Measurements from ENCODE around the gene LBX2.

The LBX2 gene

GRCh38 chr2:74526649-74527230 is 27.3 kb upstream of the LBX2 start:
- in situ Hi-C loops (cut with HindIII; ENCODE audit: low sequenced_read_pairs), result no loop called here

- in situ Hi-C loops (cut with HindIII; ENCODE audit: low sequenced_read_pairs), result no loop called here
These were observed 26.6 kb upstream of the LBX2 start, which contains the start of gene DQX1 for GRCh38 chr2:74525717-74526648. Gene DQX1 (minus strand): TSS chr2:74526231. CDS start chr2:74525729, 502 bp downstream.

- in situ Hi-C loops (cut with HindIII; ENCODE audit: low sequenced_read_pairs), result no loop called here
These were observed 25.7 kb upstream of the LBX2 start for GRCh38 chr2:74524955-74525716.

GRCh38 chr2:74524005-74524404 is 24.6 kb upstream of the LBX2 start:
- in situ Hi-C loops (cut with HindIII; ENCODE audit: low sequenced_read_pairs), result no loop called here

DNA sequence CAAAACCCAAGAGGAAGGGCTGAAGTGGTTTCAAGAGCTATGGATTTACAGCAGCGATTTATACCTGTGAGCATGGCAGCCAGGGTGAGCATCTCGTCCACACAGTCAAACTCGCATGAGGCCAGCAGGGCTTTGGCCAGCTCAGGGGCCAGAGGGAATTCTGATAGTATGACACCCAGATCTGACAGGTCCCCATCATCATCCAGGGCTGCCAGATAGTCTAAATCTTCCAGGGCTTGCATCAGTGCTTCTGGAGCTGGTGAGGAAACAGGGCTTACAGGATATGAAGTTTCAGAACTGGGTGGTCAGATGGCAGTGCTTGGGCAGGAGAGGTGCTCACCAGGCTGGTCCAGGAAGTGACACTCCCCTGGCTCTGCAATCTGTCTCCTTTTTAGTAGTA is 23.1 kb upstream of the LBX2 start:
- in situ Hi-C loops (cut with HindIII; ENCODE audit: low sequenced_read_pairs), result no loop called here

- in situ Hi-C loops (cut with HindIII; ENCODE audit: low sequenced_read_pairs), result no loop called here
These were observed 17.2 kb upstream of the LBX2 start for GRCh38 chr2:74516650-74517049.

DNA sequence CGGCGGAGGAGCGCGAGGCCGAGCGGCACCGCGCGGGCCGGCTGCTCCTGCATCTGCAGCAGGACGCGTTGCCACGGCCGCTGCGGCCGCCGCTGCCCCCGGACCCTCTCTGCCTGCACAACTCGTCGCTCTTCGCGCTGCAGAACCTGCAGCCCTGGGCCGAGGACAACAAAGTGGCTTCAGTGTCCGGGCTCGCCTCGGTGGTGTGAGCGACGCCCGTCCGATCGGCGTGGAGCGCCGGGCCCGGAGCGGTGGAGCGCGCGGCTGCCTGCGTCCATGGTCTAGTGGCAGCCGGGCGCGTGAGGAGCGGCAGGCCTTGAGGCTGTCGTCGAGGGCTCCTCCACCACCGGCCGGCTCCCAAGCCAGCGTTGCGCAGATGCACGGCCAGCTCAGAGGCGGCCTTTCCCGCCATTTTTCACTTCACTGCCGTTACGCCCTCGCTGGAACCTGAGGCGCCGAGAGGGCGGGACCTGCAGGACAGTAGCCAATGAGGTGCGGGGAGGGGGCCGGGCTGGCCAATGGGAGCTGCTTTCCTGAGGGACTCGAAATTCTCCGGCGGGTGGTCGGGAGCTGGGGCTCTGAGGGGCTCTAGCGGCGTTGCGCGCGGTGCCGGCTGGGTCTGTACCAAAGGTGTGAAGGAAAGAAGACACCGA is 16.7 kb upstream of the LBX2 start:
- in situ Hi-C loops (cut with HindIII; ENCODE audit: low sequenced_read_pairs), result no loop called here

DNA sequence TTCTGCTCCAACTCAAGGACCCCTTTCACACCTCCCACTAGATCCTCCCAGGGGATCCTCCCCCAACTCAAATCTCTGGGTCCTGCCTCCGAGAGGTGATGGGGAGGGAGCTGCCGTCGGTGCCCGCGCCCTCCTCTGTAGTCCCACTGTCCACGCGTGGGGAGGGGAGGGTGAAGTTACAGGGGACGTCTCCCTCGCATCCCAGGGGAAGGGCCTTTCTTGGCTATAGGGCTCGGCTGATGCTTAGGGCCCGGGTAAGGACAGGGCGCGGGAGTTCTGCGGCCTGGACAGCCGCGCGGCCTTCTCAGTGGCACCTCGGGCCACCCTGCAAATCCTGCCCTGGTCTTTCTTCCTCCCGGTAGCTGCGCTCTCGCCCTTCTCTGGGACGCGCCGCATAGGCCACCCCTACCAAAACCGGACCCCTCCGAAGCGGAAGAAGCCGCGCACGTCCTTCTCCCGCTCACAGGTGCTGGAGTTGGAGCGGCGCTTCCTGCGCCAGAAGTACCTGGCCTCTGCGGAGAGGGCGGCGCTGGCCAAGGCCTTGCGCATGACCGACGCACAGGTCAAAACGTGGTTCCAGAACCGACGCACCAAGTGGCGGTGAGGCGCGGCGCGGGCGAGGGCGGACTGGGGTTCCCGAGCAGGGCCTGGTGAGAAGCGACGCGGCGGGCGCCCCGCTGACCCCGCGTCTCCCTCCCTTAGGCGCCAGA is 16.0 kb upstream of the LBX2 start:
- in situ Hi-C loops (cut with HindIII; ENCODE audit: low sequenced_read_pairs), result no loop called here

GRCh38 chr2:74514368-74515270 is 15.2 kb upstream of the LBX2 start, which contains the start of gene TLX2:
Gene TLX2 (plus strand): TSS chr2:74514450. CDS start chr2:74514807, 357 bp downstream.
- in situ Hi-C loops (cut with HindIII; ENCODE audit: low sequenced_read_pairs), result no loop called here

DNA sequence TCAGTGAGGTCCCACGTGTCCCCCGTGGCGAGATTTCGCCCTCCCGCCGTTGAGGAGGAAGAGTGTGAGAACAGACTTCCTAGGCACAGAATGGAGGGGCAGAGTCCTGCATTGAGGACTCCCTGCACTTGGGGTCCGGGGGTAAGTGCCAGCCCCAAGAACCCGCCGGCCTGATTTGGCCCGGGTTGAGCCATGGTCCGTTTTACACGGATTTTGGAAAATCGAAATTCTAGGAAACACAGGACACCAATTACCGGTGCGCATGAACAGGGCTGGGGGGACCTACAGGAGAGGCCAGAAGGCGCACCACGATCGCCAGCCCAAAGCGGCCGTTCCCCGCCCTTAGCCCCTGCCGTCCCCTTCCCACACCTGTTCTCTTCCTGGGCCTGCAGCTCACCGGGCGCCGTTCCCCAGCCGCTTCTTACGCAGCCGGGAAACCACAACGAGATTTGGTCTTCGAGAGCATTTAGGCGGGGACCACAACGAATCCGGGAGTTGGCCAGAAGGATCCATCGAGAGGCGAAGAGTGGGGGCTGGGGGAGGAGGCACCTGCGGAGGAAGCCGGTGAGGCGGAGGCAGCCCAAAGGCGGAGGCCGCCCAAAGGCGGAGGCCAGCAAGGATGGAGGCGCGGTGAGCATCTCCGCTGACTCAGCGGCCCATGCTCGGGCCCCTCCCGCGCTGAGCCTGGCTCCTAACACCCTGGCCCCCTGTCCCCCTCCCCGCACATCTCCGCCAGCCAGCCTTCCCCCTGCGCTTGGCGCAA is 14.4 kb upstream of the LBX2 start:
- in situ Hi-C loops (cut with HindIII; ENCODE audit: low sequenced_read_pairs), result no loop called here

- in situ Hi-C loops (cut with HindIII; ENCODE audit: low sequenced_read_pairs), result no loop called here
These were observed 13.6 kb upstream of the LBX2 start for GRCh38 chr2:74512744-74513604.

DNA sequence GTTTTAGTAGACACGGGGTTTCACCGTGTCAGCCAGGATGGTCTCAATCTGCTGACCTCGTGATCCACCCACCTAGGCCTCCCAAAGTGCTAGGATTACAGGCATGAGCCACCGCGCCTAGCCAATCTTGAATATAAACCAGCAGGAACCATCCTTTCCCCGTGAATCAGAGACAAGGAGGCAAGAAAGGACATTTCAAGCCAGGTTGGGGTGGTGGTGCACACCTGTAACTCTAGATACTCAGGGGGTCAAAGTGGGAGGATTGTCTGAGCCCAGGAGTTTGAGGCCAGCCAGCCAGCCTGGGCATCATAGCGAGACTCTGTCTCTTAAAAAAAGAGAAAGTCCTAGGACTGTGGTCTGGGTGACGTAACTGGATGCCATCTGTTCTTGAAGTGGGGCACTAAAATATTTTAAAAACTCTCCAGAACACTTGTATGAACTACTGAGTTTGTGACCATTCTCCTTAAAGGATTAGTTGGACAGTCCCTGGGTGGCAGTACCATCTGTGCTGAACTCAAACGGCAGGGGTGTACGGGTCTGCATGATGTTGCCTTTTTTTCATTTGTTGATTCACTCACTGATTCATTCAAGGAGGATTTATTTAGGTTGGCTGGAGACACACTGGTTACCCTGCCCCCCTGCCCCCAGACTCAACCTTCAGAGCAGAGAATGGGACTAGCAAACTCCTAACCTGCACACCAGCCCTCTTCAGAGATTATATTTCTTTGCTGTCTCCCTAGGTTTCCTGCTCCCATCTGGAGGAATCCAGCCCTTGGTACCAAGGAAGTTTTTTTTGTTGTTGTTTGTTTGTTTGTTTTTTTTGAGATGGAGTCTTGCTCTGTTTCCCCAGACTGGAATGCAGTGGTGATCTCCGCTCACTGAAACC is 11.9 kb upstream of the LBX2 start:
- in situ Hi-C loops (cut with HindIII; ENCODE audit: low sequenced_read_pairs), result no loop called here

GRCh38 chr2:74510272-74510671 is 10.9 kb upstream of the LBX2 start:
- in situ Hi-C loops (cut with HindIII; ENCODE audit: low sequenced_read_pairs), result no loop called here

DNA sequence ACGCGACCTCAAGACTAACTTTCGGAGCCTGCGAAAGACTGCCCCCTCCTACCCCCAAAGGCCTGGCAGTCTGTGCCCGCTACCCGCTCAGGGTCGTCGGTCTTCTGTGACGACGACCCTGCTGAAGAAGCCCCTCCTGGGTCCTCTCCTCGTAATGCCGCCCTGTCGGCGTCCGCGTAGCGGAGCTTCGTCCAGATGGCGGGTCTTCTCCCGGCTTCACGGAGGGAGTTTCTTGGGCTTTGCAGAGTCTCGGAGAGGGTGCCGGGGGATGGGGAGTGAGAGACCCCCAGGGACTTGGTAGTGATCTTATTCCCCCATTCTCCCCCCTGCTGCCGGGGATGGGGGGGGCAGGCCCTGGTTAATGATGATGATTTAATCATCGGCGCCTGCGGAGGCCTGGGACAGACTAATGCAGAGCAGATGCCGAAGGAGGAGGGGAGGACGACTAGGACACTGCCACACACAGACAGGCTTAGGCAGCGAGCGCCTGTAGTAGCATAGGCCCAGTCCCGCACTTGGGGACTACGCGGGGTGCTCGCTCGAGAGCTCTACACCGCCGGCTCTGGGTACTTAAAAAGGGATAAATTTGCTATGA is 8.6 kb upstream of the LBX2 start:
- in situ Hi-C loops (cut with HindIII; ENCODE audit: low sequenced_read_pairs), result no loop called here

DNA sequence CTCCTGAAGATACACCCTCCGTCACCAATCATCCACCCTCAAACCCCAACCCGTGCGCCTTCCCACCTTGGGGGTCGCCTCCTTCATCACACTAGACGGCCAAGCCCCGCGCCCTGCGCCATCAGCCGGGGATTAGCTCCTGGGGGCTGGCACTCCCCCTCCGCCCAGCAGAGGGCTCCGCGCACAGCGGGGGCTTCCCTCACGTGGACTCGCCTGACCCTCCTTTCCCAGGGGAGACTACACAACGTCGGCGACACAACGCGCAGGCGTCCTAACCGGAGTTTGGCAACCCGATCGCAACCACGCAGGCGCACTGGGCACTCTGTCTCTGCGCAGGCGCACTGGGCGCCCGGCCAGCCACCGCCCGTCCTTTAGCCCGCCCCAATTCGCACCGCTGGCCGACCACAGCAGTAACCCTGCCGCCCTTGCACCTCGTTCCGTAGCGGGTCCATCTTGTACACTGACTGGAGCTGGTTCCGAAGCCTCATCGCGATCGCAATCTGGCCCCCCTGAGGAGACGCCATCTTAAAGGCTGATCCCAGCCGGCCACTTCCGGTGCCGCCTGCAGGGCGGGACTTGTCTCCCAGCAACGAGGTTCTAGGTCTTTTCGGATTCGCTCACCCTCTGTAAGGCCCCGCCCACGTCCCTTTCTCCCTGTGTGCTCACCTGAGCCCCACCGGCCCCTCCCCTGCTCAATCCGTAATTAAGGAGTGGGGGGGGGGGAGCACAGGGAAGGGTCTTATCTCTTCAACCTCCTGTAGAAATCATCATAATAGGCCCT is 7.9 kb upstream of the LBX2 start, which contains the start of gene PCGF1:
PCGF1 (minus strand) TSS at position 551 of the 781 bp plus-strand sequence; CDS start at position 524, 27 bp downstream.
- in situ Hi-C loops (cut with HindIII; ENCODE audit: low sequenced_read_pairs), result no loop called here

Measured in DLD1 (cell line).